OCI-LY1 (cell line): ENCODE results near the gene GLRA3.

Experiments
- H2AFZ ChIP-seq: fragments of 200-600 bp; sonication (generic), shearing (Covaris generic); 2 replicates; pipeline ENCODE4 v1.6.0; 2014; ENCODE audit warnings: antibody characterized with exemption, mild to moderate bottlenecking, low read length
- H3F3A ChIP-seq: fragments of 200-600 bp; sonication (generic), shearing (Covaris generic); 2 replicates; pipeline ENCODE4 v1.6.0; 2014; ENCODE audit warnings: mild to moderate bottlenecking, antibody characterized with exemption, low read length, moderate library complexity; ENCODE audit not compliant: insufficient read depth
- H3K27ac ChIP-seq: fragments of 200-600 bp; sonication (generic); 2 replicates; pipeline ENCODE4 v1.5.1; 2014; ENCODE audit warnings: low read length, mixed run types, mild to moderate bottlenecking, low read depth; ENCODE audit not compliant: poor library complexity, severe bottlenecking
- H3K27me3 ChIP-seq: fragments of 200-600 bp; sonication (generic); 2 replicates; pipeline ENCODE4 v1.6.0; 2014; ENCODE audit warnings: antibody characterized with exemption, mild to moderate bottlenecking, low read length, moderate library complexity; ENCODE audit not compliant: insufficient read depth
- H3K36me3 ChIP-seq: fragments of 200-600 bp; sonication (generic); 2 replicates; pipeline ENCODE4 v1.6.1; 2014; ENCODE audit warnings: mild to moderate bottlenecking, antibody characterized with exemption, low read length, moderate library complexity, mixed read lengths; ENCODE audit not compliant: insufficient read depth
- H3K4me1 ChIP-seq: fragments of 200-600 bp; sonication (generic); 2 replicates; pipeline ENCODE4 v1.5.1; 2014; ENCODE audit warnings: mild to moderate bottlenecking, low read length, moderate library complexity; ENCODE audit not compliant: insufficient read depth, severe bottlenecking
- H3K4me2 ChIP-seq: fragments of 200-600 bp; sonication (generic), shearing (Covaris generic); 2 replicates; pipeline ENCODE4 v1.6.1; 2014; ENCODE audit warnings: low read length
- H3K4me3 ChIP-seq: fragments of 200-600 bp; sonication (generic); 2 replicates; pipeline ENCODE4 v1.5.1; 2014; ENCODE audit warnings: low read length, low read depth, mild to moderate bottlenecking, mixed read lengths; ENCODE audit not compliant: poor library complexity, severe bottlenecking
- H3K79me2 ChIP-seq: fragments of 200-600 bp; shearing (Covaris generic); 2 replicates; pipeline ENCODE4 v1.6.1; 2016; ENCODE audit warnings: mixed run types, low read length, mixed read lengths; ENCODE audit not compliant: insufficient read depth
- H3K9ac ChIP-seq: fragments of 200-600 bp; sonication (generic), shearing (Covaris generic); 2 replicates; pipeline ENCODE4 v1.6.1; 2014; ENCODE audit warnings: mild to moderate bottlenecking, low read length, mixed read lengths
- H3K9me2 ChIP-seq: fragments of 200-600 bp; sonication (generic), shearing (Covaris generic); 2 replicates; pipeline ENCODE4 v1.6.1; 2014; ENCODE audit warnings: low read depth, mild to moderate bottlenecking, low read length, mixed read lengths
- H3K9me3 ChIP-seq: fragments of 200-600 bp; shearing (Covaris generic); 2 replicates; pipeline ENCODE4 v1.6.1; 2014; ENCODE audit warnings: low read length, mixed read lengths
- H4K20me1 ChIP-seq: fragments of 200-600 bp; sonication (generic), shearing (Covaris generic); 2 replicates; pipeline ENCODE4 v1.6.0; 2016; ENCODE audit warnings: mild to moderate bottlenecking, low read length; ENCODE audit not compliant: insufficient read depth
- CTCF ChIP-seq: fragments of 200-600 bp; sonication (generic), shearing (Covaris generic); IDR thresholded peaks from 2 replicates; pipeline ENCODE4 v1.5.1; 2017; ENCODE audit warnings: mild to moderate bottlenecking, antibody characterized with exemption, low read length, moderate library complexity, mixed read lengths
- EZH2 ChIP-seq: fragments of 200-600 bp; sonication (generic), shearing (Covaris generic); IDR thresholded peaks from 2 replicates; pipeline ENCODE4 v1.8.0; 2017; ENCODE audit warnings: borderline replicate concordance, mixed run types, mild to moderate bottlenecking, antibody characterized with exemption, low read length, moderate library complexity, mixed read lengths

Gene GLRA3

GRCh38 chr4:174658246-174658645 lies 170.8 kb downstream of the GLRA3 start:
- H3K4me2 ChIP-seq: no peak overlapping the region
- H4K20me1 ChIP-seq: no peaks in the 10 kb centered on the region
- no peaks in the 10 kb centered on the region for H3K36me3 ChIP-seq
- no peaks in the 10 kb centered on the region for H3K4me1 ChIP-seq
- H2AFZ ChIP-seq: no peak overlapping the region
- no peaks in the 10 kb centered on the region for H3K9me2 ChIP-seq
- H3K27ac ChIP-seq: no peak overlapping the region
- H3K4me3 ChIP-seq: no peak overlapping the region
- no peaks in the 10 kb centered on the region for H3F3A ChIP-seq
- H3K9ac ChIP-seq: no peak overlapping the region
- TF ChIP-seq CTCF (no peak), EZH2 (no peak)
- no peaks in the 10 kb centered on the region for H3K79me2 ChIP-seq
- H3K9me3 ChIP-seq: no peaks in the 10 kb centered on the region
- no peaks in the 10 kb centered on the region for H3K27me3 ChIP-seq

GRCh38 chr4:174657472-174657871 lies 171.6 kb downstream of the GLRA3 start:
- H4K20me1 ChIP-seq: no peaks in the 10 kb centered on the region
- no peak overlapping the region for H3K27ac ChIP-seq
- H3K9ac ChIP-seq: no peak overlapping the region
- H3K9me3 ChIP-seq: no peaks in the 10 kb centered on the region
- no peaks in the 10 kb centered on the region for H3K4me1 ChIP-seq
- no peak overlapping the region for H2AFZ ChIP-seq
- no peak overlapping the region for H3K4me2 ChIP-seq
- H3K36me3 ChIP-seq: no peaks in the 10 kb centered on the region
- H3K4me3 ChIP-seq: no peak overlapping the region
- TF ChIP-seq CTCF (no peak), EZH2 (no peak)
- H3K79me2 ChIP-seq: no peaks in the 10 kb centered on the region
- H3F3A ChIP-seq: no peaks in the 10 kb centered on the region
- H3K27me3 ChIP-seq: no peaks in the 10 kb centered on the region
- no peaks in the 10 kb centered on the region for H3K9me2 ChIP-seq

GRCh38 chr4:174654634-174655033 lies 174.4 kb downstream of the GLRA3 start:
- Histone ChIP-seq H3K9me2 (no peaks in the 10 kb centered on the region), H3K27ac (no peak overlapping the region), H3K4me2 (no peak overlapping the region), H2AFZ (no peak overlapping the region), H3K9me3 (no peaks in the 10 kb centered on the region), H3K27me3 (no peaks in the 10 kb centered on the region), H3F3A (no peaks in the 10 kb centered on the region), H3K4me1 (no peaks in the 10 kb centered on the region), H3K79me2 (no peaks in the 10 kb centered on the region), H3K36me3 (no peaks in the 10 kb centered on the region), H3K4me3 (no peak overlapping the region), H3K9ac (no peak overlapping the region), H4K20me1 (no peaks in the 10 kb centered on the region)
- TF ChIP-seq EZH2 (no peak), CTCF (no peak)
